Measurements from ENCODE around the gene TMEM98. TPM values are rescaled to one million over a fixed set of nuclear protein-coding genes. Genes with fewer than 3 reads are reported as not detected.

TMEM98 gene
- total and polyA plus RNA-seq, 2 of the 4 experiments (the other 2 are of a cell fraction), result 173 to 195 TPM

DNA sequence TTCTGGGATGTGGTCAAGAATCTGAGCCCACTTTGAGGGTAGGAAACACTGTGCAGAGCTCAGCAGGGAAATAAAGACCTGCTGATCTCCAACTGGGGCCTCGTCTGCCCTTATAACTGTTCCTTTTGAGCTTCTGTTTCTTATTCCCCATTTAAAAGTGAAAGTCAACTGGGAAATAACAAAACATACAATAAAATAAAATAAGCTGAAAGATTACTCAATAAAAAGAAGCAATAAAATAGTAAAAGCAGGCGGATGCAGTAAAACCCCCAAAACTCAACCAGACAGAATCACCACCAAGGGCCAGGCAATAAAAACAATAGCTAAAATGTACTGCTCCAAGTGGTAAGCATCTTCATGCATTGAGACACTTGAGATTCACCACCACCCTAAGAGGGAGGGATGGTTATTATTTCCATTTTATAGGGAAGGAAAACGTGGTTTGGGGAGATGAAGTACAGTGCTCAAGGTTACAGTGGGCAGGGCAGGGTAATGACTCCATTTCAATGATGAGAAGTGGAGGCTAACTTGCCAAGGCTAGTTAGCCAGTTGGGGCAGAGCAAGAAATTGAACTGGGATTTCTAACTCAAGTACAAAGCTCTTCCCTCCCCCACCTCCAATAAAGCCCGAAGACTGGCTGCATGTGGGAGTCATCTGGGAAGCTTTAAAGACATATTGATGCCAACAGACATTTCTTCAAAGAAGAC is 57.2 kb downstream of the TMEM98 start:
- Histone ChIP-seq H3K14ac (replicated peaks; ENCODE audit: low read depth, low read length) (no peak overlapping the region), H3K27ac (ENCODE audit: insufficient read depth, low read length) (no peak overlapping the region), H2AK5ac (ENCODE audit: low read depth, low read length) (no peak overlapping the region), H2BK120ac (ENCODE audit: low read depth, low read length) (no peak overlapping the region), H3K9me3 (ENCODE audit: control insufficient read depth, insufficient read depth, low read length) (0 out of 2 replicates have a peak, but pooled peaks cover 3% of the 10 kb centered on the region), H4K20me1 (ENCODE audit: insufficient read depth, low read length) (no peaks in the 10 kb centered on the region), H4K91ac (ENCODE audit: insufficient read depth, low read depth, low read length) (no peak overlapping the region), H2BK5ac (ENCODE audit: low read depth, low read length, poor library complexity, severe bottlenecking) (no peak overlapping the region), H3K18ac (ENCODE audit: low read depth, low read length) (no peak overlapping the region), H3K56ac (ENCODE audit: extremely low read depth, insufficient read depth, low read length) (no peak overlapping the region), H3K4me3 (ENCODE audit: insufficient read depth, low read depth, low read length) (no peak overlapping the region), H2BK20ac (ENCODE audit: low read depth, low read length) (no peak overlapping the region), H3K9me1 (ENCODE audit: insufficient read depth, low read length) (no peaks in the 10 kb centered on the region), H3K23ac (ENCODE audit: low read depth, low read length) (no peak overlapping the region), H3K9ac (ENCODE audit: low read depth, low read length) (no peak overlapping the region), H2AFZ (replicated peaks; ENCODE audit: low read length, poor library complexity) (no peak overlapping the region), H3K79me1 (ENCODE audit: low read depth in 1 of 2, low read length in 2 of 2) (no peaks in the 10 kb centered on the region), H2BK15ac (ENCODE audit: low read depth, low read length) (no peak overlapping the region), H3K4me2 (ENCODE audit: low read depth, low read length) (no peak overlapping the region), H3K36me3 (ENCODE audit: control insufficient read depth, insufficient read depth, low read length) (no peaks in the 10 kb centered on the region), H4K5ac (ENCODE audit: low read depth, low read length) (no peak overlapping the region), H2AK9ac (replicated peaks; ENCODE audit: low read depth, low read length, poor library complexity) (no peak overlapping the region), H3K4me1 (ENCODE audit: control insufficient read depth, insufficient read depth, low read length) (no peaks in the 10 kb centered on the region), H4K8ac (ENCODE audit: low read depth in 2 of 2, low read length in 2 of 2) (no peak overlapping the region), H3K27me3 (ENCODE audit: control insufficient read depth, insufficient read depth, low read length) (no peaks in the 10 kb centered on the region), H3K4ac (ENCODE audit: low read depth, low read length) (no peak overlapping the region)
- TF ChIP-seq FOS (IDR thresholded peaks at IDR 0.05; ENCODE audit: low read depth, low read length) (no peak), BHLHE40 (IDR thresholded peaks at IDR 0.05; ENCODE audit: low read depth, low read length) (no peak), MAFK (IDR thresholded peaks at IDR 0.05; ENCODE audit: low read depth, low read length) (no peak), MAZ (IDR thresholded peaks at IDR 0.05; ENCODE audit: borderline replicate concordance, low read depth, low read length) (no peak), NFE2L2 (IDR thresholded peaks at IDR 0.05; ENCODE audit: low read depth, low read length) (no peak), SMC3 (IDR thresholded peaks at IDR 0.05; ENCODE audit: low read depth, low read length) (no peak), RCOR1 (IDR thresholded peaks at IDR 0.05; ENCODE audit: insufficient replicate concordance, low read length) (no peak), POLR2A (IDR thresholded peaks at IDR 0.05; ENCODE audit: low read depth, low read length) (no peak), RAD21 (IDR thresholded peaks at IDR 0.05; ENCODE audit: low read length) (no peak), RFX5 (IDR thresholded peaks at IDR 0.05; ENCODE audit: low read depth, low read length) (no peak), CTCF (conservative IDR thresholded peaks at IDR 0.05; ENCODE audit: low read depth, low read length) (no peak), CHD1 (IDR thresholded peaks at IDR 0.05; ENCODE audit: low read depth, low read length) (no peak), ELK1 (IDR thresholded peaks at IDR 0.05; ENCODE audit: borderline replicate concordance, low read depth, low read length) (no peak), CEBPB (IDR thresholded peaks at IDR 0.05; ENCODE audit: low read depth, low read length) (no peak), MXI1 (IDR thresholded peaks at IDR 0.05; ENCODE audit: borderline replicate concordance, low read depth, low read length) (no peak)
- TF ChIP-seq, protein P1, sequence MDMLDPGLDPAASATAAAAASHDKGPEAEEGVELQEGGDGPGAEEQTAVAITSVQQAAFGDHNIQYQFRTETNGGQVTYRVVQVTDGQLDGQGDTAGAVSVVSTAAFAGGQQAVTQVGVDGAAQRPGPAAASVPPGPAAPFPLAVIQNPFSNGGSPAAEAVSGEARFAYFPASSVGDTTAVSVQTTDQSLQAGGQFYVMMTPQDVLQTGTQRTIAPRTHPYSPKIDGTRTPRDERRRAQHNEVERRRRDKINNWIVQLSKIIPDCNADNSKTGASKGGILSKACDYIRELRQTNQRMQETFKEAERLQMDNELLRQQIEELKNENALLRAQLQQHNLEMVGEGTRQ (IDR thresholded peaks at IDR 0.05; ENCODE audit: low read depth, low read length), result no peak
- intact Hi-C loops (cut with micrococcal nuclease) (no loop called here), dilution Hi-C loops (cut with HindIII; ENCODE audit: low sequenced_read_pairs, unreplicated experiment) (no loop called here), in situ Hi-C loops (cut with MboI; ENCODE audit: low sequenced_read_pairs) (no loop called here)
- no CpG with 5 or more reads among the region's 4 CpGs for WGBS, 2 experiments (ENCODE audit: extremely low coverage in 2 of 2, insufficient read length in 1 of 2)
- BruUV-seq (replicated peaks), result no TSS peak
- DNase-seq (no peak), ATAC-seq (ENCODE audit: low read depth) (no peak)
- POLR2A ChIA-PET (ENCODE audit: unreplicated experiment), result no interaction called here
- CTCF ChIA-PET, result no interaction called here

Measured in IMR-90 (cell line).